GM06990 (cell line): ENCODE measurements around the gene TMPRSS6.

Experiments
- DNase-seq: peaks from one replicate; pipeline ENCODE4 v3.0.0-alpha.2; 2011; ENCODE audit not compliant: insufficient read length; ENCODE audit errors: extremely low read depth
- H3K27me3 ChIP-seq: replicated peaks from 2 replicates; pipeline ENCODE4 v1.6.0; 2011; ENCODE audit warnings: low read length; ENCODE audit not compliant: control insufficient read depth, insufficient read depth
- H3K36me3 ChIP-seq: 2 replicates; pipeline ENCODE4 v1.5.1; 2011; ENCODE audit warnings: low read length; ENCODE audit not compliant: control insufficient read depth, insufficient read depth
- H3K4me3 ChIP-seq: replicated peaks from 2 replicates; pipeline ENCODE4 v1.5.1; 2011; ENCODE audit warnings: low read depth, mild to moderate bottlenecking, control low read depth, low read length
- CTCF ChIP-seq: IDR thresholded peaks from 2 replicates; pipeline ENCODE4 v1.5.1; 2011; ENCODE audit warnings: low read length, control low read depth, mild to moderate bottlenecking, inconsistent platforms; ENCODE audit not compliant: insufficient read depth, poor library complexity, severe bottlenecking

TMPRSS6 gene

GRCh38 chr22:37132773-37133172 lies 23.3 kb upstream of the TMPRSS6 start:
- peaks cover 61% of the 10 kb centered on the region for H3K36me3 ChIP-seq
- TF ChIP-seq CTCF: no peak
- no peaks in the 10 kb centered on the region for H3K27me3 ChIP-seq
- DNase-seq: no peak
- no peak overlapping the region for H3K4me3 ChIP-seq

GRCh38 chr22:37129866-37130441 lies 20.4 kb upstream of the TMPRSS6 start:
- no peak overlapping the region for H3K4me3 ChIP-seq
- peaks cover 56% of the 10 kb centered on the region for H3K36me3 ChIP-seq
- H3K27me3 ChIP-seq: no peaks in the 10 kb centered on the region
- no peak for TF ChIP-seq CTCF
- DNase-seq: no peak

GRCh38 chr22:37128555-37129281 lies 19.2 kb upstream of the TMPRSS6 start:
- Histone ChIP-seq H3K36me3 (peaks cover 54% of the 10 kb centered on the region), H3K27me3 (no peaks in the 10 kb centered on the region), H3K4me3 (no peak overlapping the region)
- DNase-seq: no peak
- TF ChIP-seq CTCF: no peak

- no peak for DNase-seq
- Histone ChIP-seq H3K27me3 (no peaks in the 10 kb centered on the region), H3K36me3 (peaks cover 42% of the 10 kb centered on the region), H3K4me3 (no peak overlapping the region)
- TF ChIP-seq CTCF: no peak
Observed at GRCh38 chr22:37127350-37127878, 17.9 kb upstream of the TMPRSS6 start.

- H3K36me3 ChIP-seq: peaks cover 40% of the 10 kb centered on the region
- no peak for DNase-seq
- no peaks in the 10 kb centered on the region for H3K27me3 ChIP-seq
- peak; percentile 59 for TF ChIP-seq CTCF
- H3K4me3 ChIP-seq: no peak overlapping the region
Observed at GRCh38 chr22:37126882-37127281, 17.4 kb upstream of the TMPRSS6 start.
